GM20431 (cell line): ENCODE measurements around the gene DACT3.

Experiments
- in situ Hi-C: fragments of 300-500 bp; cut with MseI, MboI; formaldehyde crosslinking; loops from one replicate; pipeline ENCODE4 v1.15.0; 2020; ENCODE audit warnings: low sequenced_read_pairs; ENCODE audit not compliant: unreplicated experiment

Gene DACT3

GRCh38 chr19:46617601-46618000, 43.4 kb downstream of the DACT3 start:
- in situ Hi-C loops = no loop called here

- in situ Hi-C loops = no loop called here
Observed at GRCh38 chr19:46616631-46617322, 44.2 kb downstream of the DACT3 start.

GRCh38 chr19:46615966-46616365, 45.0 kb downstream of the DACT3 start:
- in situ Hi-C loops = no loop called here

GRCh38 chr19:46614114-46614722, 46.8 kb downstream of the DACT3 start:
- in situ Hi-C loops = no loop called here

GRCh38 chr19:46613525-46613924, 47.5 kb downstream of the DACT3 start:
- in situ Hi-C loops = no loop called here

- in situ Hi-C loops = no loop called here
Observed at GRCh38 chr19:46611776-46612175, 49.2 kb downstream of the DACT3 start.

DNA sequence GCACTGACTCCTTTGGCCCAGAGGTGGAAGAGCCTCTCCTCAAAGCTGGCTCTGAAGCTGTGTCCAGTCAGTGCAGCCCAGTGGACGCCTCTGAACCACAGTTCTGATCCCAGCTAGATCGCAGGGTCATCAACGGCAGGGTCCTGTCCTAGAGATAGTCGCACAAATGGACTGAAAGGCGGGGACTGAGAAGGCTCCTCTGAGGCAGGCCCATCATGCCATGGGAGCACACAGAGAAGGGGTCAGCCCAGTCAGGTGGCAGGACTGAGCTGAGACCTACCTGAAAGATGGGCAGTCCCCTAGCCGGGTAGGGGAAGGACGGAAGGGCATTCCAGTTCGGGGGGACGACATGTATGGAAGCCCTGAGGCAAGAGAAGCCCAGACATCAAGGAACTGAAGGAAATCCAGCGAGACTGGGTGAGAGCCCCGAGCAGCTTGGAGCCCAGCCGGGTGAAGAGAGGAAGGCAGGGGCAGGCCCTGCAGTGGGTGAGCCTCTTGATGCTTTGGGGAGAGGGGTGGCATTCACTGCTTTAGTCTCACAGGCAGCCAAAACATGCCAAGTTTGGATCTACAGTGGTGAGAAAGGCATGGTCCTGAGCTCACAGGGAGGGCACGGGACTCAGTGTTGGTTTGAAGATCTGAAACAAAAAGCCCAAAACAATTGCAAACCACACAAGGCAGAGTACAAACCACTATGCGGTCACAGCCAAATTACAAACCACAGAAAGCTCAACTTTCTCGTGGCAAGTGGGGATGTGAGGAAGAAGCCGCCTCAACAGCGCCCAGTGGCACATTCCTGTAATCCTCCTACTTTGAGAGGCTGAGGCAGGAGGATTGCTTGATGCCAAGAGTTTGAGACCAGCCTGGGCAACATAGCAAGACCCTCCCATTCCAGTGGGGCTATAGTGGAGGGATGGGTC, 49.9 kb downstream of the DACT3 start:
- in situ Hi-C loops = no loop called here

DNA sequence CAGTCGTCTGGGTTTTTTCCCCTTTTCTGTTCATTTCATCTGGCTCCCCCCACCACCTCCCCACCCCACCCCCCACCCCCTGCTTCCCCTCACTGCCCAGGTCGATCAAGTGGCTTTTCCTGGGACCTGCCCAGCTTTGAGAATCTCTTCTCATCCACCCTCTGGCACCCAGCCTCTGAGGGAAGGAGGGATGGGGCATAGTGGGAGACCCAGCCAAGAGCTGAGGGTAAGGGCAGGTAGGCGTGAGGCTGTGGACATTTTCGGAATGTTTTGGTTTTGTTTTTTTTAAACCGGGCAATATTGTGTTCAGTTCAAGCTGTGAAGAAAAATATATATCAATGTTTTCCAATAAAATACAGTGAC, 50.6 kb downstream of the DACT3 start:
- in situ Hi-C loops = no loop called here

DNA sequence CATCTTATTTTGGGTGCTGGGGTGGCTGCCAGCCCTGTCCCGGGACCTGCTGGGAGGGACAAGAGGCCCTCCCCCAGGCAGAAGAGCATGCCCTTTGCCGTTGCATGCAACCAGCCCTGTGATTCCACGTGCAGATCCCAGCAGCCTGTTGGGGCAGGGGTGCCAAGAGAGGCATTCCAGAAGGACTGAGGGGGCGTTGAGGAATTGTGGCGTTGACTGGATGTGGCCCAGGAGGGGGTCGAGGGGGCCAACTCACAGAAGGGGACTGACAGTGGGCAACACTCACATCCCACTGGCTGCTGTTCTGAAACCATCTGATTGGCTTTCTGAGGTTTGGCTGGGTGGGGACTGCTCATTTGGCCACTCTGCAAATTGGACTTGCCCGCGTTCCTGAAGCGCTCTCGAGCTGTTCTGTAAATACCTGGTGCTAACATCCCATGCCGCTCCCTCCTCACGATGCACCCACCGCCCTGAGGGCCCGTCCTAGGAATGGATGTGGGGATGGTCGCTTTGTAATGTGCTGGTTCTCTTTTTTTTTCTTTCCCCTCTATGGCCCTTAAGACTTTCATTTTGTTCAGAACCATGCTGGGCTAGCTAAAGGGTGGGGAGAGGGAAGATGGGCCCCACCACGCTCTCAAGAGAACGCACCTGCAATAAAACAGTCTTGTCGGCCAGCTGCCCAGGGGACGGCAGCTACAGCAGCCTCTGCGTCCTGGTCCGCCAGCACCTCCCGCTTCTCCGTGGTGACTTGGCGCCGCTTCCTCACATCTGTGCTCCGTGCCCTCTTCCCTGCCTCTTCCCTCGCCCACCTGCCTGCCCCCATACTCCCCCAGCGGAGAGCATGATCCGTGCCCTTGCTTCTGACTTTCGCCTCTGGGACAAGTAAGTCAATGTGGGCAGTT, 51.2 kb downstream of the DACT3 start:
- in situ Hi-C loops = no loop called here

DNA sequence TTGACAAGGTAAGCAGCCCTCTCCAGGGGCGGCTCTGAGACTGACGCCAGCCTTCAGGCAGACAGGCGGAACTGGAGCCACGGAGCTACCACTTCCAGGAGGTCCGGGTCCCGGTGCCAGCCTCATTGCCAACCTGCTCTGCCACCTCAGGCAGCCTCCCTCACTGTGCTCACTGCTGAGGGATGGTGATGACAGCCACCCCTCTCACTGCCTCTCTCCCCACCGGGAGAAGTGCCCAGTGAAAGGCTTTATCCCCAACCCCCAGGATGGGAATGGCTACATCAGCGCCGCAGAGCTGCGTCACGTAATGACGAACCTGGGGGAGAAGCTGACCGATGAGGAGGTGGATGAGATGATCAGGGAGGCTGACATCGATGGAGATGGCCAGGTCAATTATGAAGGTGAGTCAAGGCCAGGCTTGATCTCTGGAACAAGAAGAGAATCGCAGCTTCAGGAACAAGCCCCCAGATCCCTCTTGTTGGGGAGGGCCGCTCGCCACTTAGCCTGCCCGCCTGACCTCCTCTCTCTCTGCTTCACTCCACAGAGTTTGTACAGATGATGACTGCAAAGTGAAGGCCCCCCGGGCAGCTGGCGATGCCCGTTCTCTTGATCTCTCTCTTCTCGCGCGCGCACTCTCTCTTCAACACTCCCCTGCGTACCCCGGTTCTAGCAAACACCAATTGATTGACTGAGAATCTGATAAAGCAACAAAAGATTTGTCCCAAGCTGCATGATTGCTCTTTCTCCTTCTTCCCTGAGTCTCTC, 52.2 kb downstream of the DACT3 start:
- in situ Hi-C loops = no loop called here

GRCh38 chr19:46608178-46608577, 52.8 kb downstream of the DACT3 start:
- in situ Hi-C loops = no loop called here

DNA sequence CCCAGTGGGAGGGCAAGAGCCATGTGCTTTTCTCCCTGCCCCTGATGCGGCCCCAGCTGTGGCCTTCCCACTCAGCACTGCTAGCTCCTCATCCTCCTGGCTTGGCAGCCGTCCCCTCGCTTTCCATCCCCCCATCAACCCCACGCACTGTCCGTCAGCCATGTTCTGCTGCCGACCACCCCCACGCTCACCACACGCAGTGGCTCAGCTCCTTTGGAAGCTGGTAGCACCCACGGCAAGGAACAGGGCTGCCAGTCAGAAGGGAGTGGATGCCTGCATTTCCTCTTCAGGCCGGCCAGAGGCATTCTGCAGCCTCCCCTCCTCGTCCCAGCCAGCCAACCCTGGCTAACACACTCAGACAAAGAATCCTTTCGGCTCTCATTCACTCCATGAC, 53.5 kb downstream of the DACT3 start:
- in situ Hi-C loops = no loop called here

- in situ Hi-C loops = no loop called here
Observed at GRCh38 chr19:46606681-46607447, 54.1 kb downstream of the DACT3 start.

DNA sequence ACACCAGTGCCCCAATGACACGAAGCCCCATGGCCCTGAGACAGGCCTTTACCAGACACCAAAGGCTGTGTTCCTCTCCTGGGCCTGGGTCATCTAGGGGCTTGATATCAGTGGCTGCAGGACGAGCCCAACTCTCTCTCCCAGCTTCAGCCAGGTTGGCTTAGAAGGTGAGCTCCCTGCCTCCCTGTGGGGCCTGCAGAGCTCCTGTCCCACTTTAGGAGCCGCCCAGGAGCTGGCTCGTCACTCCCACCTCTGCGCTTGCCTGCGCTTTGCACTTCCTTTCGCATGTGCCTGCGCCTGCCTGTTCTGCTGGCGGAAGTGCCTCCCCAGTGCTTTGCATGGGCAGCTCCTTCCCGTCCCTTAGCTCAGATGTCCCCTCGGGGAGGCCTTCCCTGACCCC, 55.0 kb downstream of the DACT3 start:
- in situ Hi-C loops = no loop called here

- in situ Hi-C loops = no loop called here
Observed at GRCh38 chr19:46605356-46605821, 55.6 kb downstream of the DACT3 start.

DNA sequence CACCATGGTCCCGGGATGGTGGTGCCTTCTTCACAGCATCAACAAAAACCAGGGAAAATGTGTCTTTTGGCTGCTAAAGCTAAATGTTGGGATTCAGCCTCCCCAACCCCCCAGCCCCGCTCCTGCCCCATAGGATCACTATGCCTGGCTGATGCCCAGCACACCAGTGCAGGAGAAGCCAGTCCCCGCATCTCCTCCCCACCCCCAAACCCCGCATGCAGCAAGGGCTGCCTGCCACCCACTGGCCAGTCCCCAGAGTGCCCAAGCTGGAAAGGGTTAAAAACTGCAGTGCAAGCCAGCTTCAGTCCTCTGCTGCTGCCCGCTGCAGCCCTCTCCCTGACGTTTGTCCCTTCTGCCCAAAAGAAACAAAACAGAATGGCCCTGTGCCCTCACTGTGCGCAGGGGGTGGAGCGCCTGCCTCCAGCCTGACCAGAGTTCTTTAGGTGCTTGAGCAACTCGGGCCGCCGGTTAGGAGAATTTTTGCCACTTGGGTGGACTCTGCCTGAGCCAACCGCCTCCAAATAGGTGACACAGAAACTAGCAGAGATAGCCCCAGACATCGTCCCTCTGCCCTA, 56.1 kb downstream of the DACT3 start:
- in situ Hi-C loops = no loop called here

DNA sequence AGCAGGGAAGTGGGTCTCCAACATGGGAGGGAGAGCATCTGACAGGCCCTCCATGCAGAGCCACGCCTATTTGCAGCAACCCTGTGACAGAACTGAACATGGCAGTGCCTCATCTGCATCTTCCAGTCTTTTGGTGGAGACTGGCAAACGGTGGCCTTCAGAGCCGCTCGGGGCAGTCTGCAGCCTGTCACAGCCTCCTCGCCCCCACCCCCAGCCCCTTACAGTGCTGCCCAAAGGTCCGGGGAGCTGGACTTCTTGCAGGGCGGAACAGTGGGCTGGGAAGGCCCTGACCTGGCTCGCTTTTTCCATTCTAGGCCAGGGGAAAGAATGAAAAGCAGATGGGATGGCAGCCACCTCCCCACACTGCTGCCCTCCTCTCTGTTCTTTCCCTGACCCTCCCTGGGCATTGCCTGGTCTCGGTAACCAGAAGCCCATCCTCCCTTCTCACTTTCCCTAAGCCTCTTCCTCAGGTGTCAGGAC, 57.2 kb downstream of the DACT3 start:
- in situ Hi-C loops = no loop called here

DNA sequence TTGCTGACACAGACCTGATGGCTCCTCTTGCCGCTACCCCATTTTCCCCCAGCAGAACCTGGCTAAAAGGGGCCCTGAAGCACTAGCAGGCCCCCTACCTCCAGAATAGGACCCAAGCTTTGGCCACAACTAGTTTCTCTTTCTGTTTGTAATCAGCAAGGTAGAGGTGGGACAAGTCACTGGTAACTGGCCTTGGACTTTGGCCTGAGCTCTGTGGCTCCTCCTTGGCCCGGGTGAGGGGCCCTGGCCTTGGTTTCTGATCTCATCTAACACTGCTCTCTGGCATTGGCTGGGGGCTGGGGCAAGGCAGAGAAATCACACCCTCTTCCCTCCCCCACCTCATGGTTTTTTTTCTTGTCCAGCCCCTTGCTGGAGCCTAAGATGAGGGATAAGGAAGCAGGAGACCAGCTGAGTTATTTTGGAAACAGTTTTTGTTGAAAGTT, 57.8 kb downstream of the DACT3 start:
- in situ Hi-C loops = no loop called here
